ENCODE results near the gene SCN4B. TPM values are rescaled to one million over a fixed set of nuclear protein-coding genes. Genes with fewer than 3 reads are reported as not detected.
"Not testable (repeated sequence)": the region's sequence is repeated elsewhere in the genome, so short reads cannot be mapped to it uniquely, and the experiment has no call there.

SCN4B gene
- total RNA-seq, 1 donor from 2014 or later = 0.79 TPM

- H3K27me3 ChIP-seq (ENCODE audit: control insufficient read depth, insufficient read depth, low read length) = peaks cover 3% of the 10 kb centered on the region
- H3K4me3 ChIP-seq (ENCODE audit: low read depth, low read length) = no peak overlapping the region
- TF ChIP-seq CTCF (IDR thresholded peaks at IDR 0.05; ENCODE audit: insufficient read depth, low read length, poor library complexity, severe bottlenecking) = peak; percentile 95
- no peaks in the 10 kb centered on the region for H3K36me3 ChIP-seq (ENCODE audit: control insufficient read depth, insufficient read depth, low read length)
- no peak for DNase-seq (ENCODE audit: low read depth)
Measured at GRCh38 chr11:118198370-118198769, 45.7 kb upstream of the SCN4B start.

GRCh38 chr11:118194835-118195627 lies 42.4 kb upstream of the SCN4B start:
- H3K4me3 ChIP-seq (ENCODE audit: low read depth, low read length) = no peak overlapping the region
- H3K36me3 ChIP-seq (ENCODE audit: control insufficient read depth, insufficient read depth, low read length) = no peaks in the 10 kb centered on the region
- no peak for TF ChIP-seq CTCF (IDR thresholded peaks at IDR 0.05; ENCODE audit: insufficient read depth, low read length, poor library complexity, severe bottlenecking)
- H3K27me3 ChIP-seq (ENCODE audit: control insufficient read depth, insufficient read depth, low read length) = peaks cover 3% of the 10 kb centered on the region
- DNase-seq (ENCODE audit: low read depth) = peak; percentile 91

- no peak for TF ChIP-seq CTCF (IDR thresholded peaks at IDR 0.05; ENCODE audit: insufficient read depth, low read length, poor library complexity, severe bottlenecking)
- Histone ChIP-seq H3K36me3 (ENCODE audit: control insufficient read depth, insufficient read depth, low read length) (no peaks in the 10 kb centered on the region), H3K4me3 (ENCODE audit: low read depth, low read length) (no peak overlapping the region), H3K27me3 (ENCODE audit: control insufficient read depth, insufficient read depth, low read length) (peaks cover 3% of the 10 kb centered on the region)
- DNase-seq (ENCODE audit: low read depth) = no peak
Measured at GRCh38 chr11:118193910-118194566, 41.4 kb upstream of the SCN4B start.

GRCh38 chr11:118192817-118193216 lies 40.2 kb upstream of the SCN4B start:
- not testable (repeated sequence) for H3K36me3 ChIP-seq (ENCODE audit: control insufficient read depth, insufficient read depth, low read length); H3K27me3 ChIP-seq (ENCODE audit: control insufficient read depth, insufficient read depth, low read length); DNase-seq (ENCODE audit: low read depth); H3K4me3 ChIP-seq (ENCODE audit: low read depth, low read length)

GRCh38 chr11:118190942-118191506 lies 38.4 kb upstream of the SCN4B start:
- DNase-seq (ENCODE audit: low read depth); H3K27me3 ChIP-seq (ENCODE audit: control insufficient read depth, insufficient read depth, low read length); H3K36me3 ChIP-seq (ENCODE audit: control insufficient read depth, insufficient read depth, low read length); H3K4me3 ChIP-seq (ENCODE audit: low read depth, low read length): not testable (repeated sequence)

GRCh38 chr11:118186346-118187107 lies 33.9 kb upstream of the SCN4B start:
- H3K4me3 ChIP-seq (ENCODE audit: low read depth, low read length) = no peak overlapping the region
- H3K27me3 ChIP-seq (ENCODE audit: control insufficient read depth, insufficient read depth, low read length) = no peaks in the 10 kb centered on the region
- DNase-seq (ENCODE audit: low read depth) = no peak
- TF ChIP-seq CTCF (IDR thresholded peaks at IDR 0.05; ENCODE audit: insufficient read depth, low read length, poor library complexity, severe bottlenecking) = no peak
- no peaks in the 10 kb centered on the region for H3K36me3 ChIP-seq (ENCODE audit: control insufficient read depth, insufficient read depth, low read length)
